H9 (cell line): ENCODE measurements around the gene FALEC. TPM values are rescaled to one million over a fixed set of nuclear protein-coding genes. Genes with fewer than 3 reads are reported as not detected.

Experiments used
- DNase-seq: peaks from one replicate; pipeline ENCODE4 v3.0.0-alpha.2; 2017
- H2AFZ ChIP-seq: one replicate; pipeline ENCODE4 v1.6.1; 2013; ENCODE audit warnings: mild to moderate bottlenecking, low read length, control low read depth, moderate library complexity
- H2AK5ac ChIP-seq: 2 replicates; pipeline ENCODE4 v1.6.1; 2013; ENCODE audit warnings: low read length, control low read depth, mixed read lengths; ENCODE audit not compliant: insufficient read length
- H2BK120ac ChIP-seq: one replicate; pipeline ENCODE4 v1.6.1; 2013; ENCODE audit warnings: low read depth, mild to moderate bottlenecking, low read length, control low read depth, inconsistent platforms; ENCODE audit not compliant: poor library complexity, severe bottlenecking
- H2BK12ac ChIP-seq: 2 replicates; pipeline ENCODE4 v1.6.1; 2013; ENCODE audit warnings: low read length, control low read depth, mixed read lengths, low read depth; ENCODE audit not compliant: insufficient read length
- H2BK15ac ChIP-seq: 2 replicates; pipeline ENCODE4 v1.6.1; 2013; ENCODE audit warnings: low read depth, low read length, control low read depth
- H2BK20ac ChIP-seq: one replicate; pipeline ENCODE4 v1.6.1; 2013; ENCODE audit warnings: low read depth, mild to moderate bottlenecking, low read length, control low read depth, inconsistent platforms; ENCODE audit not compliant: poor library complexity, severe bottlenecking
- H2BK5ac ChIP-seq: 2 replicates; pipeline ENCODE4 v1.6.1; 2013; ENCODE audit warnings: low read length, control low read depth, mixed read lengths; ENCODE audit not compliant: insufficient read length
- H3K14ac ChIP-seq: 2 replicates; pipeline ENCODE4 v1.6.1; 2013; ENCODE audit warnings: low read length, control low read depth; ENCODE audit not compliant: insufficient read depth
- H3K18ac ChIP-seq: 2 replicates; pipeline ENCODE4 v1.6.1; 2013; ENCODE audit warnings: low read depth, mild to moderate bottlenecking, mixed read lengths, low read length, control low read depth; ENCODE audit not compliant: insufficient read length
- H3K23ac ChIP-seq: 2 replicates; pipeline ENCODE4 v1.6.1; 2013; ENCODE audit warnings: low read length, control low read depth, mixed read lengths, low read depth; ENCODE audit not compliant: insufficient read length
- H3K23me2 ChIP-seq: 2 replicates; pipeline ENCODE4 v1.6.1; 2013; ENCODE audit warnings: low read depth, mild to moderate bottlenecking, mixed read lengths, low read length, control low read depth; ENCODE audit not compliant: insufficient read length, poor library complexity, severe bottlenecking
- H3K27ac ChIP-seq: 2 replicates; pipeline ENCODE4 v1.5.1; 2013; ENCODE audit warnings: low read length, control low read depth, mixed read lengths, low read depth; ENCODE audit not compliant: insufficient read length
- H3K27me3 ChIP-seq: 2 replicates; pipeline ENCODE4 v1.6.1; 2013; ENCODE audit warnings: low read length, control low read depth, inconsistent platforms; ENCODE audit not compliant: insufficient read depth
- H3K4ac ChIP-seq: 2 replicates; pipeline ENCODE4 v1.6.1; 2013; ENCODE audit warnings: low read depth, mild to moderate bottlenecking, control low read depth, inconsistent platforms, low read length, moderate library complexity
- H3K4me1 ChIP-seq: 2 replicates; pipeline ENCODE4 v1.6.1; 2013; ENCODE audit warnings: low read length, control low read depth, inconsistent platforms; ENCODE audit not compliant: insufficient read depth
- H3K4me2 ChIP-seq: 2 replicates; pipeline ENCODE4 v1.6.1; 2013; ENCODE audit warnings: low read length, control low read depth, mixed read lengths; ENCODE audit not compliant: insufficient read length, insufficient read depth
- H3K56ac ChIP-seq: 2 replicates; pipeline ENCODE4 v1.6.1; 2013; ENCODE audit warnings: low read depth, mild to moderate bottlenecking, mixed read lengths, low read length, control low read depth; ENCODE audit not compliant: insufficient read length
- H3K79me1 ChIP-seq: 2 replicates; pipeline ENCODE4 v1.6.1; 2013; ENCODE audit warnings: low read depth, mild to moderate bottlenecking, moderate library complexity, low read length, control low read depth, inconsistent platforms; ENCODE audit not compliant: insufficient read depth, poor library complexity, severe bottlenecking
- H3K79me2 ChIP-seq: 2 replicates; pipeline ENCODE4 v1.6.1; 2013; ENCODE audit warnings: low read length, control low read depth, inconsistent platforms; ENCODE audit not compliant: insufficient read depth
- H3K9ac ChIP-seq: 2 replicates; pipeline ENCODE4 v1.6.1; 2013; ENCODE audit warnings: low read length, control low read depth, mixed read lengths; ENCODE audit not compliant: insufficient read length; ENCODE audit errors: extremely low read depth
- H3K9me3 ChIP-seq: one replicate; pipeline ENCODE4 v1.6.1; 2013; ENCODE audit warnings: low read depth, low read length, inconsistent platforms; ENCODE audit not compliant: control insufficient read depth
- H3T11ph ChIP-seq: one replicate; pipeline ENCODE4 v1.6.1; 2013; ENCODE audit warnings: mild to moderate bottlenecking, low read length, control low read depth, inconsistent platforms
- H4K20me1 ChIP-seq: one replicate; pipeline ENCODE4 v1.6.1; 2013; ENCODE audit not compliant: control insufficient read depth, insufficient read length, insufficient read depth
- H4K5ac ChIP-seq: 2 replicates; pipeline ENCODE4 v1.6.1; 2013; ENCODE audit warnings: low read depth, mild to moderate bottlenecking, mixed read lengths, low read length, control low read depth; ENCODE audit not compliant: insufficient read length
- H4K8ac ChIP-seq: replicated peaks from 2 replicates; pipeline ENCODE4 v1.6.1; 2013; ENCODE audit warnings: low read length, control low read depth, mixed read lengths, low read depth; ENCODE audit not compliant: insufficient read length
- H4K91ac ChIP-seq: 2 replicates; pipeline ENCODE4 v1.6.1; 2013; ENCODE audit warnings: low read depth, mild to moderate bottlenecking, moderate library complexity, mixed read lengths, low read length, control low read depth; ENCODE audit not compliant: insufficient read length
- H3K27ac Mint-ChIP-seq, 3 experiments: 2 replicates in 2 of 3; 3 replicates in 1 of 3; pipeline ENCODE4 v1.8.0; 2020 to 2021; ENCODE audit warnings: mixed read lengths in 3 of 3, mild to moderate bottlenecking in 1 of 3, moderate library complexity in 1 of 3
- H3K27me3 Mint-ChIP-seq: 2 replicates; pipeline ENCODE4 v1.8.0; 2021; ENCODE audit warnings: low read depth, mild to moderate bottlenecking, moderate library complexity, mixed read lengths
- H3K36me3 Mint-ChIP-seq, 3 experiments: 2 replicates in 2 of 3; 3 replicates in 1 of 3; pipeline ENCODE4 v1.8.0; 2020 to 2021; ENCODE audit warnings: low read depth in 3 of 3, mixed read lengths in 3 of 3; ENCODE audit not compliant: insufficient read depth in 1 of 3
- H3K4me1 Mint-ChIP-seq, 2 experiments: 2 replicates each; pipeline ENCODE4 v1.8.0; 2020; ENCODE audit warnings: mixed read lengths in 2 of 2
- H3K4me3 Mint-ChIP-seq, 2 experiments: 2 replicates in 1 of 2; 3 replicates in 1 of 2; pipeline ENCODE4 v1.8.0; 2020 to 2021; ENCODE audit warnings: mild to moderate bottlenecking in 2 of 2, mixed read lengths in 2 of 2, moderate library complexity in 1 of 2
- H3K9me3 Mint-ChIP-seq, 2 experiments: 2 replicates in 1 of 2; 3 replicates in 1 of 2; pipeline ENCODE4 v1.8.0; 2020; ENCODE audit warnings: mild to moderate bottlenecking in 2 of 2, mixed read lengths in 2 of 2, moderate library complexity in 1 of 2
- WGBS: extraction: QIAGEN DNeasy Blood & Tissue Kit; methylation state at CpG from one replicate; pipeline ENCODE4 v1.1.7; 2013; ENCODE audit warnings: missing lambda C conversion rate, low lambda C conversion rate, mixed read lengths; ENCODE audit not compliant: insufficient read length; ENCODE audit errors: extremely low coverage; 5-methylcytosine and 5-hydroxymethylcytosine counted together
- total RNA-seq: library from RNA; stranded (reverse); gene quantifications from 2 replicates; pipeline ENCODE4 v1.2.1, GENCODE V29; 2021
- TF ChIP-seq, protein P1 (sequence below): fragments of 200-600 bp; sonication (generic); conservative IDR thresholded peaks from 3 replicates; pipeline ENCODE4 v1.8.0; 2021; ENCODE audit warnings: antibody characterized with exemption, mild to moderate bottlenecking

FALEC gene
- total RNA-seq, 1 experiment from 2014 or later: not detected

DNA sequence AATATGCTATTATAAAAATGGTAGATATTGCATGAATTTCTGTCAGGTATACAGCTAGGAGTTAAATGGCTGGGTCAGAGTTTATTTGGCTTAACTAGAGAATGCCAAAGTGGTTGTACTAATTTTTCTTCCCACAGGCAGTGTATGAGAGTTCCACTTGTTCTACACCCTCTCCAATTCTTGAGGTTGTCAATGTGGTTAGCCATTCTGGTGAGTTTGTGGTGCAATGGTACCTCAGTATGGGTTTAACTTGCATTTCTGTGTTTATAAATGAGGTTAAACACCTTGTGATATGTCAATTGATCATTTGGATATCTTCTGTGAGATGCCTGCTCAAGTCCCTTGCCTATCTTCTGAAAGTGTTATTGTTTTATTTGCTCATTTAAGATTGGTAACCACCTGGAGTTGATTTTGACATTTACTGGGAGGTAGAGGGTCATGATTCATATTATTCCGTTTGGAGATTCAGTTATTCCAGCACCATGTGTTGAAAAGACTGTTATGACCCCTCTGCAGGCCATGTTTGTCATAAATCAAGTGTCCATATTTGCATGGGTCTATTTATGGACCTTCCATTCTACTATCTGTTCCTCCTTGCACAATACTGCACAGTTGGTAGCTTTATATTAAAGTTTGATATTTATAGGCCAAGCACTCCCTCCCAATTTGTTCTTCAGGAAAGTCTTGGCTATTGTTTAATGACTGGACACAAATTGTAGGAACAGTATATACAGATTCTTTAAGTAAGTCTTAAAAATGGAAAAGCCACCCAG, 5.8 kb downstream of the FALEC start:
- Histone ChIP-seq H2BK20ac (no peak overlapping the region), H3K79me1 (no peaks in the 10 kb centered on the region), H3K4me1 (peaks cover under 1% of the 10 kb centered on the region; the same call in 1 of the 2 replicates), H4K8ac (no peak overlapping the region), H3K23ac (no peak overlapping the region), H3K4me2 (no peak overlapping the region), H2AFZ (no peak overlapping the region), H3K27me3 (no peaks in the 10 kb centered on the region), H3K18ac (no peak overlapping the region), H2BK5ac (no peak overlapping the region), H2BK15ac (no peak overlapping the region), H3K4ac (no peak overlapping the region), H3K56ac (no peak overlapping the region), H2AK5ac (no peak overlapping the region), H3T11ph (no peak overlapping the region), H3K9ac (no peak overlapping the region), H2BK120ac (no peak overlapping the region), H3K14ac (no peak overlapping the region), H4K91ac (no peak overlapping the region), H3K27ac (no peak overlapping the region), H4K5ac (no peak overlapping the region), H3K79me2 (no peaks in the 10 kb centered on the region), H4K20me1 (no peaks in the 10 kb centered on the region), H3K9me3 (no peaks in the 10 kb centered on the region), H3K23me2 (peaks cover under 1% of the 10 kb centered on the region), H2BK12ac (no peak overlapping the region)
- TF ChIP-seq, protein P1, sequence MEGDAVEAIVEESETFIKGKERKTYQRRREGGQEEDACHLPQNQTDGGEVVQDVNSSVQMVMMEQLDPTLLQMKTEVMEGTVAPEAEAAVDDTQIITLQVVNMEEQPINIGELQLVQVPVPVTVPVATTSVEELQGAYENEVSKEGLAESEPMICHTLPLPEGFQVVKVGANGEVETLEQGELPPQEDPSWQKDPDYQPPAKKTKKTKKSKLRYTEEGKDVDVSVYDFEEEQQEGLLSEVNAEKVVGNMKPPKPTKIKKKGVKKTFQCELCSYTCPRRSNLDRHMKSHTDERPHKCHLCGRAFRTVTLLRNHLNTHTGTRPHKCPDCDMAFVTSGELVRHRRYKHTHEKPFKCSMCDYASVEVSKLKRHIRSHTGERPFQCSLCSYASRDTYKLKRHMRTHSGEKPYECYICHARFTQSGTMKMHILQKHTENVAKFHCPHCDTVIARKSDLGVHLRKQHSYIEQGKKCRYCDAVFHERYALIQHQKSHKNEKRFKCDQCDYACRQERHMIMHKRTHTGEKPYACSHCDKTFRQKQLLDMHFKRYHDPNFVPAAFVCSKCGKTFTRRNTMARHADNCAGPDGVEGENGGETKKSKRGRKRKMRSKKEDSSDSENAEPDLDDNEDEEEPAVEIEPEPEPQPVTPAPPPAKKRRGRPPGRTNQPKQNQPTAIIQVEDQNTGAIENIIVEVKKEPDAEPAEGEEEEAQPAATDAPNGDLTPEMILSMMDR: no peak
- Mint-ChIP-seq H3K4me3 (no peak overlapping the region), H3K4me1 (peaks cover 5 to 9% of the 10 kb centered on the region in 2 experiments), H3K27ac (no peak overlapping the region), H3K27me3 (no peaks in the 10 kb centered on the region), H3K9me3 (no peaks in the 10 kb centered on the region), H3K36me3 (no peaks in the 10 kb centered on the region)
- WGBS: no CpG with 5 or more reads among the region's 1 CpG
- no peak for DNase-seq
